Upper lobe of right lung (tissue), 1 donor: ENCODE measurements around the gene FOXO3. TPM values are rescaled to one million over a fixed set of nuclear protein-coding genes. Genes with fewer than 3 reads are reported as not detected.

Experiments used
- ATAC-seq: fragments of 200-7000 bp; cut with Tn5 transposase; one replicate; pipeline ENCODE4 v1.9.1; 2020; ENCODE audit warnings: mild to moderate bottlenecking, moderate library complexity
- DNase-seq: peaks from one replicate; pipeline ENCODE4 v3.0.0-alpha.2; 2020
- H3K27ac ChIP-seq: fragments of 200-600 bp; one replicate; pipeline ENCODE4 v1.8.0; 2022
- H3K27me3 ChIP-seq: fragments of 200-600 bp; one replicate; pipeline ENCODE4 v1.8.0; 2022; ENCODE audit warnings: mild to moderate bottlenecking
- H3K36me3 ChIP-seq: fragments of 200-600 bp; one replicate; pipeline ENCODE4 v1.8.0; 2022
- H3K4me1 ChIP-seq: fragments of 200-600 bp; one replicate; pipeline ENCODE4 v1.8.0; 2022
- H3K4me3 ChIP-seq: fragments of 200-600 bp; one replicate; pipeline ENCODE4 v1.8.0; 2022; ENCODE audit warnings: mild to moderate bottlenecking
- H3K9me3 ChIP-seq: fragments of 200-600 bp; one replicate; pipeline ENCODE4 v1.8.0; 2022
- intact Hi-C: fragments of 100-400 bp; cut with DNase I; formaldehyde crosslinking; loops from one replicate; pipeline ENCODE4 v1.11.0; 2022
- total RNA-seq: library from RNA; stranded (reverse); fragmentation: NEBNext Ultra II Directional; extraction: Animal tissue kit (Norgen Biotek cat#: 25700); gene quantifications from one replicate; pipeline ENCODE4 v1.2.1, GENCODE V29; 2021
- TF ChIP-seq, protein P1 (sequence below): fragments of 200-600 bp; IDR thresholded peaks from one replicate; pipeline ENCODE4 v1.8.0; 2022; ENCODE audit warnings: antibody characterized with exemption
- donor health status: DM: no; HTN: yes; CAD: no; lungs with severe emphysema.

Gene FOXO3
- total RNA-seq, 1 donor from 2014 or later, result 73.6 TPM

DNA sequence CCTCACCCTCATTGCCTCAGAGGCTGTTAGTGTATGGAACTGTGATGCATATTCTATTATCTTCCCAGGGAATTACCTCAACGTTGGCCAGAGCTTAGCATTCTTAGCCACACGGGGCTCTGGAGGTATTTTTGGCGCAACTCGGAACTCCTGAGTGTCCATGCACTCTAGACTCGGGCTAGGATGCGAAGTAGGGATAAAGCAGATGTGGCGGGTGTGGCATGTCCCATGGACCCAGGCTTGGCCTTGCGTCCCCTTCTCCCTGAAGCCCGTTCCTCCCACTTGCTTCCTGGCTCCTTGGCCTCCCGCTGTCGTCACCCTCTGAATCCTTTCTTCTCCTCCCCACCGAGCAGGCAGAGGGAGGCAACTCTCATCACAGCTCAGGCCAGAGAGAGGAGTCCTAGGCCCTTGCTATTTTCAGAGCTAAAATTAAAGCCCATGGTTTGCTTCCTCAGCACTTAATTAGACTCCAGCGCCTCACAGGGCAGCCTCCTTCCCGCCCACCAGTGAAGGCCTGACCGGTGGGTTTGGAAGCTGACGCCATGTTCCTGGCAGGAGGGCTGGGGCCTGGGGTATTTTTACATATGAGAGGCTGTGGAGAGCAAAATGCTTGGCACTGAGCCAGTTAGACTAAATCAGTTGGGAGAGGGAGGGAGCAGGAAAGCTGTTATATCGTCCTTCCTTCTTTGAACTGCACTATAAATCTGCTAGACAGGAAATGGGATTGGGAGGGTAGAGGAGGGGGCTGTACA, 138.7 kb downstream of the FOXO3 start:
- peak overlapping the region; percentile 24 for H3K27ac ChIP-seq
- DNase-seq, result no peak
- no peak overlapping the region for H3K4me3 ChIP-seq

GRCh38 chr6:108702106-108702851, 141.6 kb downstream of the FOXO3 start:
- intact Hi-C loops, result no loop called here
- no peak overlapping the region for H3K4me3 ChIP-seq
- DNase-seq, result no peak
- no peaks in the 10 kb centered on the region for H3K36me3 ChIP-seq
- peaks cover 3% of the 10 kb centered on the region for H3K4me1 ChIP-seq
- H3K9me3 ChIP-seq, result peaks cover 12% of the 10 kb centered on the region
- no peaks in the 10 kb centered on the region for H3K27me3 ChIP-seq
- ATAC-seq, result no peak
- TF ChIP-seq, protein P1, sequence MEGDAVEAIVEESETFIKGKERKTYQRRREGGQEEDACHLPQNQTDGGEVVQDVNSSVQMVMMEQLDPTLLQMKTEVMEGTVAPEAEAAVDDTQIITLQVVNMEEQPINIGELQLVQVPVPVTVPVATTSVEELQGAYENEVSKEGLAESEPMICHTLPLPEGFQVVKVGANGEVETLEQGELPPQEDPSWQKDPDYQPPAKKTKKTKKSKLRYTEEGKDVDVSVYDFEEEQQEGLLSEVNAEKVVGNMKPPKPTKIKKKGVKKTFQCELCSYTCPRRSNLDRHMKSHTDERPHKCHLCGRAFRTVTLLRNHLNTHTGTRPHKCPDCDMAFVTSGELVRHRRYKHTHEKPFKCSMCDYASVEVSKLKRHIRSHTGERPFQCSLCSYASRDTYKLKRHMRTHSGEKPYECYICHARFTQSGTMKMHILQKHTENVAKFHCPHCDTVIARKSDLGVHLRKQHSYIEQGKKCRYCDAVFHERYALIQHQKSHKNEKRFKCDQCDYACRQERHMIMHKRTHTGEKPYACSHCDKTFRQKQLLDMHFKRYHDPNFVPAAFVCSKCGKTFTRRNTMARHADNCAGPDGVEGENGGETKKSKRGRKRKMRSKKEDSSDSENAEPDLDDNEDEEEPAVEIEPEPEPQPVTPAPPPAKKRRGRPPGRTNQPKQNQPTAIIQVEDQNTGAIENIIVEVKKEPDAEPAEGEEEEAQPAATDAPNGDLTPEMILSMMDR, result no peak
- H3K27ac ChIP-seq, result no peak overlapping the region

More for the DNA sequence above, 138.7 kb downstream of the FOXO3 start:
- Histone ChIP-seq H3K4me1 (peaks cover 3% of the 10 kb centered on the region), H3K27me3 (no peaks in the 10 kb centered on the region), H3K9me3 (peaks cover 12% of the 10 kb centered on the region), H3K36me3 (no peaks in the 10 kb centered on the region)
- TF ChIP-seq, protein P1, result no peak
- peak; percentile 26 for ATAC-seq
- intact Hi-C loops, result no loop called here

DNA sequence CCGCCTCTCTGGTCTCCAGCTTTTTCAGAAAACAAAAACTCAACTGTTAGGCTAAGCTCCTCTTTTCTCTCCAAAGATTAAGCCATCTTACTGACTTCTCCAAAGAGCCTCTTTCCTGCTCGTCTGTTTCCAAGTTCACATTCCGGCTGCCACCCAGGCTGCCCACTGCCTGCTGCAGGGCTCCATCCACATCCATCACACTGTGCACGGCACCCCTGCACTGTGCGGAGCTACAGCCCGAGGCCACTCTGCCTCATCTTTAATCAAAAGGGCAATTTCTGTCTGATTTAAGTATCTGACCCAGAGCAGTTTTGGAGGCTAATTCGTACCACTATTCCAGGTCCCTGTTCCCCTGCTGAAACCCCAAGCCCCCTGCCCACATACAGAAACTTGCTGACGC, 145.9 kb downstream of the FOXO3 start:
- Histone ChIP-seq H3K9me3 (peaks cover 12% of the 10 kb centered on the region), H3K27me3 (no peaks in the 10 kb centered on the region), H3K36me3 (no peaks in the 10 kb centered on the region), H3K27ac (no peak overlapping the region), H3K4me1 (no peaks in the 10 kb centered on the region), H3K4me3 (no peak overlapping the region)
- DNase-seq (no peak), ATAC-seq (no peak)
- TF ChIP-seq, protein P1, result no peak
- intact Hi-C loops, result no loop called here

DNA sequence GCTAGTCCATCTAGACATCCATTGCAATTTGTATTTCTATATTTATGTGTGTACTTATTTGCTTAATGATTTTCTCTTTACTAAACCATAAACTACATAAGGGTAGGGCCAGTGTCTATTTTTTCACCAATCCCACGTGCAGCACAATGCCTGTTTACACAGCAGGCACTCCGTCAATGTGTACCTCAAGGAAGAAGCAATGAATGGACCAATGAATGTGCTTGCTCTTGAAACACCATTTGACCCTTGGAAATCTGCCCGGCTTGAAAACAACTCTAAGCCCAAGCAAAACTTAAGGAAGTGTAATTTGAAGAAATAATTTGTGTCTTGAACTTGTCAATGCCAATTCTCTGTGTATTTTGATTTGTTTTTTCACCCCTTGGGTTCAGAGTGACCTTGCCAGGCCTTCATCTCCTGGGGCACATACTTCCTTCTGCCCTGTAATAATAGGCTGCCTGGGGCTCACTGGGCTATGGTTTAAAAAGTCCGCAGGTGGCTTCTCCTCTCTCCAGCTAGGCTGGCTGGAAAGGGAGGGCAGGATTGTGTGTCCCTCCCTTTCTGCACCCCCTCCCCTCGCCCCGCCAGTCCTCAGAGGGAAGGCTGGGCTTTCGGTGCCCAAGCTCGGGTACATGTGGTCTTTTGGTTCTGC, 146.7 kb downstream of the FOXO3 start:
- intact Hi-C loops, result no loop called here
- Histone ChIP-seq H3K4me1 (no peaks in the 10 kb centered on the region), H3K4me3 (no peak overlapping the region), H3K36me3 (no peaks in the 10 kb centered on the region), H3K9me3 (peaks cover 4% of the 10 kb centered on the region), H3K27me3 (no peaks in the 10 kb centered on the region), H3K27ac (no peak overlapping the region)
- TF ChIP-seq, protein P1, result no peak
- DNase-seq (no peak), ATAC-seq (peak; percentile 44)

GRCh38 chr6:108710030-108710429, 149.3 kb downstream of the FOXO3 start:
- ATAC-seq, result no peak
- Histone ChIP-seq H3K4me1 (peaks cover 22% of the 10 kb centered on the region), H3K27ac (no peak overlapping the region), H3K27me3 (no peaks in the 10 kb centered on the region), H3K9me3 (no peaks in the 10 kb centered on the region), H3K4me3 (no peak overlapping the region), H3K36me3 (no peaks in the 10 kb centered on the region)
- intact Hi-C loops, result no loop called here
- DNase-seq, result no peak
- TF ChIP-seq, protein P1, result no peak
